K562 (cell line): ENCODE data around the gene ASB11.

ENCODE experiments used
- CEBPB ChIP-seq: fragments of 450-650 bp; IDR thresholded peaks from 2 replicates; pipeline ENCODE4 v1.6.1; 2016; ENCODE audit warnings: missing genetic modification characterization, missing compliant biosample characterization
- CTCF ChIP-seq, 3 experiments: IDR thresholded peaks in 2 of 3; conservative IDR thresholded peaks in 1 of 3; 2 replicates each; pipeline ENCODE4 v1.5.1; 2011 to 2012; ENCODE audit warnings: low read length in 3 of 3, mild to moderate bottlenecking in 3 of 3, control low read depth in 2 of 3, improper control_type of control experiment in 1 of 3, inconsistent platforms in 1 of 3, low read depth in 1 of 3, mixed read lengths in 1 of 3, moderate library complexity in 1 of 3; ENCODE audit not compliant: insufficient read depth in 2 of 3
- EZH2 ChIP-seq: IDR thresholded peaks from 2 replicates; pipeline ENCODE4 v1.6.1; 2012; ENCODE audit warnings: low read depth, mild to moderate bottlenecking, inconsistent platforms, low read length, borderline replicate concordance
- GTF2F1 ChIP-seq: IDR thresholded peaks from 2 replicates; pipeline ENCODE4 v1.6.1; 2011; ENCODE audit warnings: low read depth, low read length, improper control_type of control experiment
- HNRNPH1 ChIP-seq: fragments of 200-400 bp; formaldehyde crosslinking; optimal IDR thresholded peaks from 2 replicates; pipeline ENCODE3; 2017; ENCODE audit warnings: low read depth, mild to moderate bottlenecking, low read length, moderate library complexity
- ILK ChIP-seq: fragments of 450-650 bp; IDR thresholded peaks from 2 replicates; pipeline ENCODE4 v1.6.1; 2016; ENCODE audit warnings: missing genetic modification characterization, low read depth, mild to moderate bottlenecking, missing compliant biosample characterization, moderate library complexity, borderline replicate concordance
- MAX ChIP-seq: sonication (generic); formaldehyde crosslinking; IDR thresholded peaks from 2 replicates; pipeline ENCODE4 v1.9.0; 2022; ENCODE audit warnings: mild to moderate bottlenecking, missing genetic modification reagents
- NFYB ChIP-seq: IDR thresholded peaks from 2 replicates; pipeline ENCODE4 v1.6.1; 2011; ENCODE audit warnings: mild to moderate bottlenecking, moderate library complexity; ENCODE audit not compliant: insufficient read length; ENCODE audit errors: extremely low read depth
- NR2F6 ChIP-seq: fragments of 450-650 bp; formaldehyde crosslinking; IDR thresholded peaks from 2 replicates; pipeline ENCODE4 v1.4.0; 2020; ENCODE audit warnings: mild to moderate bottlenecking
- POLR2G ChIP-seq: fragments of 200-400 bp; formaldehyde crosslinking; IDR thresholded peaks from 2 replicates; pipeline ENCODE4 v1.6.1; 2017; ENCODE audit warnings: low read depth, mild to moderate bottlenecking, antibody characterized with exemption, low read length, moderate library complexity
- TAF1 ChIP-seq: IDR thresholded peaks from 2 replicates; pipeline ENCODE4 v1.6.1; 2011; ENCODE audit warnings: mild to moderate bottlenecking, low read length, moderate library complexity; ENCODE audit not compliant: insufficient read depth, control insufficient read depth, severe bottlenecking; ENCODE audit errors: extremely low read depth
- ZBTB8A ChIP-seq: fragments of 450-650 bp; IDR thresholded peaks from 2 replicates; pipeline ENCODE4 v1.6.1; 2018; ENCODE audit warnings: mild to moderate bottlenecking, moderate library complexity; ENCODE audit not compliant: partially characterized antibody
- ZNF76 ChIP-seq: fragments of 250-450 bp; sonication (Bioruptor Pico); IDR thresholded peaks from 2 replicates; pipeline ENCODE4 v1.4.0; 2020; ENCODE audit warnings: mild to moderate bottlenecking, moderate library complexity, borderline replicate concordance
- ZNF785 ChIP-seq: fragments of 250-450 bp; sonication (Bioruptor Pico); IDR thresholded peaks from 2 replicates; pipeline ENCODE4 v1.4.0; 2020; ENCODE audit warnings: mild to moderate bottlenecking

GRCh38 chrX:15336023-15336413 is 20.6 kb upstream of the ASB11 start:
- no peak for TF ChIP-seq ZNF785
- TF ChIP-seq CTCF (IDR thresholded peaks at IDR 0.05 in 2 of 3, conservative IDR thresholded peaks at IDR 0.05 in 1 of 3; ENCODE audit: insufficient read depth in 2 of 3, low read depth in 1 of 3, low read length in 3 of 3): no peak
- no peak for TF ChIP-seq EZH2
- no peak for TF ChIP-seq GTF2F1
- no peak for TF ChIP-seq POLR2G
- TF ChIP-seq CEBPB (tag): no peak
- TF ChIP-seq TAF1: no peak
- no peak for TF ChIP-seq NFYB
- no peak for TF ChIP-seq ZBTB8A
- TF ChIP-seq ILK (tag): no peak
- TF ChIP-seq MAX: no peak
- TF ChIP-seq NR2F6 (CRISPR knock-in tag): no peak
- no peak for TF ChIP-seq HNRNPH1
- TF ChIP-seq ZNF76: no peak
